Gastroesophageal sphincter (tissue), 4 donors: ENCODE results near the gene PID1. TPM values are rescaled to one million over a fixed set of nuclear protein-coding genes. Genes with fewer than 3 reads are reported as not detected.

Source experiments
- ATAC-seq: fragments of 150-250 bp; one replicate; pipeline ENCODE4 v1.9.1; 2016; ENCODE audit warnings: mild to moderate bottlenecking, moderate library complexity
- H3K27ac ChIP-seq, 4 donors: fragments of 200-600 bp; sonication (generic) in 3 of 4; 1 replicate in 3 of 4; 2 replicates in 1 of 4; pipeline ENCODE4 v1.5.1; 2016 to 2019
- H3K27me3 ChIP-seq: fragments of 200-600 bp; sonication (generic); one replicate; pipeline ENCODE4 v1.5.1; 2019
- H3K36me3 ChIP-seq, 2 donors: fragments of 200-600 bp; sonication (generic); one replicate each; pipeline ENCODE4 v1.5.1; 2019; ENCODE audit warnings: control low read depth in 1 of 2
- H3K4me1 ChIP-seq, 3 donors: fragments of 200-600 bp; sonication (generic); 1 replicate in 2 of 3; 2 replicates in 1 of 3; pipeline ENCODE4 v1.5.1; 2016 to 2019; ENCODE audit warnings: control low read depth in 2 of 3
- H3K4me3 ChIP-seq, 2 donors: fragments of 200-600 bp; sonication (generic); one replicate each; pipeline ENCODE4 v1.5.1; 2019; ENCODE audit warnings: mild to moderate bottlenecking in 1 of 2, moderate library complexity in 1 of 2
- H3K9me3 ChIP-seq, 3 donors: fragments of 200-600 bp; sonication (generic); one replicate each; pipeline ENCODE4 v1.5.1; 2017 to 2019; ENCODE audit warnings: control low read depth in 2 of 3
- EP300 ChIP-seq: sonication (generic); formaldehyde crosslinking; IDR thresholded peaks from one replicate; pipeline ENCODE4 v1.6.1; 2017; ENCODE audit warnings: antibody characterized with exemption, mild to moderate bottlenecking
- POLR2A ChIP-seq, 2 donors: fragments of 450-650 bp; IDR thresholded peaks; one replicate each; pipeline ENCODE4 v1.6.1; 2017; ENCODE audit warnings: antibody characterized with exemption in 2 of 2, mild to moderate bottlenecking in 2 of 2, moderate library complexity in 1 of 2
- POLR2AphosphoS5 ChIP-seq: sonication (generic); formaldehyde crosslinking; IDR thresholded peaks from one replicate; pipeline ENCODE4 v1.6.1; 2017; ENCODE audit warnings: antibody characterized with exemption
- WGBS, 2 donors: methylation state at CpG; one replicate each; pipeline ENCODE4 v1.1.5; 2018; ENCODE audit warnings: low coverage in 1 of 2; 5-methylcytosine and 5-hydroxymethylcytosine counted together
- total RNA-seq, 4 donors: library from RNA; depleted of rRNA; stranded (reverse); fragments of >200 nt; gene quantifications; one replicate each; pipeline ENCODE4 v1.1.0, GENCODE V29; 2016
- TF ChIP-seq, protein P1 (sequence below), 4 experiments: fragments of 200-600 bp in 2 of 4; fragments of 450-650 bp in 2 of 4; sonication (generic) in 1 of 4; IDR thresholded peaks; one replicate each; pipeline ENCODE4 v1.5.1; 2017 to 2019; ENCODE audit warnings: antibody characterized with exemption in 4 of 4, mild to moderate bottlenecking in 2 of 4, moderate library complexity in 2 of 4

PID1 gene
- total RNA-seq, 4 donors from 2014 or later = 34.4 to 62.4 (median 54.9) TPM

GRCh38 chr2:229249536-229249935, 21.6 kb downstream of the PID1 start:
- Histone ChIP-seq H3K36me3 (no peaks in the 10 kb centered on the region), H3K9me3 (no peaks in the 10 kb centered on the region), H3K27ac (no peak overlapping the region), H3K4me3 (no peak overlapping the region), H3K27me3 (no peaks in the 10 kb centered on the region), H3K4me1 (no peaks in the 10 kb centered on the region)
- ATAC-seq = no peak
- TF ChIP-seq, protein P1, sequence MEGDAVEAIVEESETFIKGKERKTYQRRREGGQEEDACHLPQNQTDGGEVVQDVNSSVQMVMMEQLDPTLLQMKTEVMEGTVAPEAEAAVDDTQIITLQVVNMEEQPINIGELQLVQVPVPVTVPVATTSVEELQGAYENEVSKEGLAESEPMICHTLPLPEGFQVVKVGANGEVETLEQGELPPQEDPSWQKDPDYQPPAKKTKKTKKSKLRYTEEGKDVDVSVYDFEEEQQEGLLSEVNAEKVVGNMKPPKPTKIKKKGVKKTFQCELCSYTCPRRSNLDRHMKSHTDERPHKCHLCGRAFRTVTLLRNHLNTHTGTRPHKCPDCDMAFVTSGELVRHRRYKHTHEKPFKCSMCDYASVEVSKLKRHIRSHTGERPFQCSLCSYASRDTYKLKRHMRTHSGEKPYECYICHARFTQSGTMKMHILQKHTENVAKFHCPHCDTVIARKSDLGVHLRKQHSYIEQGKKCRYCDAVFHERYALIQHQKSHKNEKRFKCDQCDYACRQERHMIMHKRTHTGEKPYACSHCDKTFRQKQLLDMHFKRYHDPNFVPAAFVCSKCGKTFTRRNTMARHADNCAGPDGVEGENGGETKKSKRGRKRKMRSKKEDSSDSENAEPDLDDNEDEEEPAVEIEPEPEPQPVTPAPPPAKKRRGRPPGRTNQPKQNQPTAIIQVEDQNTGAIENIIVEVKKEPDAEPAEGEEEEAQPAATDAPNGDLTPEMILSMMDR (IDR thresholded peaks at IDR 0.05) = no peak
- TF ChIP-seq EP300 = no peak
- no peak for TF ChIP-seq POLR2AphosphoS5
- 90 to 100% methylated on average over 2 of the region's 3 CpGs for WGBS, 2 donors

DNA sequence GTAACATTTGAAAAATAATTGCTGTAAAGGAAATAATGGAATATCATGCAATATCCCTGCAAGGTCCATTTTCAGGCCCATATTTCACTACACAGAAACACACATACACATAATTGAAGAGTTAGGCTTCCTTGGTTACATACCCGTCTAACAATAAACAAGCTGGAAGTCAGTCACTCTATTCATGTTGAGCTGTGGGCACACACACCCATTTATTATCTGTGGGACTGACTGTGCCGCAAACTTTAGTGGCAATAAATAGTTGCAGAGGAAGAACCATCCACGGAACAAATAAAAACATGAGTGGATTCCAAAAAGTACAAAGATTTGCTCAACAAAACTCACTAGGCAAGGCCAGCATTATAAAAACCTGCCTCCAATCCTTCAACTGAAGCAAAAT, 24.8 kb downstream of the PID1 start:
- Histone ChIP-seq H3K27me3 (no peaks in the 10 kb centered on the region), H3K4me3 (no peak overlapping the region), H3K36me3 (no peaks in the 10 kb centered on the region), H3K4me1 (no peaks in the 10 kb centered on the region), H3K27ac (no peak overlapping the region), H3K9me3 (peaks cover 0 to 14% (median 0%) of the 10 kb centered on the region in 3 donors)
- 60 to 63% methylated on average over 2 to 3 of the region's 3 CpGs for WGBS, 2 donors
- TF ChIP-seq, protein P1 (IDR thresholded peaks at IDR 0.05) = no peak
- TF ChIP-seq POLR2A (IDR thresholded peaks at IDR 0.05) (no peak), POLR2AphosphoS5 (no peak), EP300 (no peak)
- no peak for ATAC-seq

- TF ChIP-seq POLR2AphosphoS5 = no peak
- TF ChIP-seq POLR2A (IDR thresholded peaks at IDR 0.05) = no peak
- TF ChIP-seq, protein P1 (IDR thresholded peaks at IDR 0.05) = no peak
- no peak for TF ChIP-seq EP300
- peaks cover 0 to 26% (median 0%) of the 10 kb centered on the region in 3 donors for H3K9me3 ChIP-seq
- H3K36me3 ChIP-seq = no peaks in the 10 kb centered on the region
- no peak for ATAC-seq
- H3K27ac ChIP-seq = no peak overlapping the region
- H3K27me3 ChIP-seq = no peaks in the 10 kb centered on the region
- no peak overlapping the region for H3K4me3 ChIP-seq
- no peaks in the 10 kb centered on the region for H3K4me1 ChIP-seq
- WGBS, 2 donors = 92 to 100% methylated on average over 1 to 2 of the region's 2 CpGs
Observed at GRCh38 chr2:229244975-229245374, 26.1 kb downstream of the PID1 start.

- ATAC-seq = no peak
Observed at GRCh38 chr2:229243890-229244560, 27.1 kb downstream of the PID1 start.

More at GRCh38 chr2:229243890-229244560, 27.1 kb downstream of the PID1 start:
- no peak overlapping the region for H3K4me3 ChIP-seq
- TF ChIP-seq, protein P1 (IDR thresholded peaks at IDR 0.05) = no peak
- TF ChIP-seq POLR2AphosphoS5 (no peak), POLR2A (IDR thresholded peaks at IDR 0.05) (no peak), EP300 (no peak)
- H3K4me1 ChIP-seq = no peaks in the 10 kb centered on the region
- H3K9me3 ChIP-seq = peaks cover 0 to 31% (median 0%) of the 10 kb centered on the region in 3 donors
- H3K27ac ChIP-seq = no peak overlapping the region
- 21 to 30% methylated on average over 2 of the region's 2 CpGs for WGBS, 2 donors
- H3K27me3 ChIP-seq = no peaks in the 10 kb centered on the region
- no peaks in the 10 kb centered on the region for H3K36me3 ChIP-seq
